ENCODE measurements around the gene GDI1. TPM values are rescaled to one million over a fixed set of nuclear protein-coding genes. Genes with fewer than 3 reads are reported as not detected.

Gene GDI1
- total RNA-seq, 2 donors from 2014 or later, result 68.5 to 83.4 TPM

DNA sequence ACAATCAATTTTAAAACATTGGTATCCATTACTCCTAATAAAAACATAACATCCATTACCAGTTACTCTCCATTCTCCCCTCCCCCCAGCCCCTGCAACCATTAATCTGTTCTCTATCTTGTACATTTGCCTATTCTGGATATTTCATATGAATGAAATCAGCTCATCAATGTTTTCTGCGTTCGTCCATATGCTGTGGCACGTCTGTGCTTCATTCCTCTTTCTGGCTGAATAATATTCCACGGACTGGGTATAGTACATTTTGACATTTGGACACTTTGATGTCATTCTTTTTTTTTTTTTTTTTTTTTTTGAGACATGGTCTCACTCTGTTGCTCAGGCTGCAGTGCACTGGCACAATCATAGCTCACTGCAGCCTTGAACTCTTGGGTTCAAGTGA lies 33.1 kb upstream of the GDI1 start:
- ATAC-seq (no peak), DNase-seq (no peak)
- H3K36me3 ChIP-seq (replicated peaks in 1 of 2; ENCODE audit: insufficient read depth in 1 of 2, low read depth in 2 of 2), result no peaks in the 10 kb centered on the region
- no peaks in the 10 kb centered on the region for H3K27me3 ChIP-seq
- WGBS, 2 donors, result 78 to 87% methylated on average over 4 of the region's 4 CpGs
- H3K4me3 ChIP-seq, result no peak overlapping the region
- no peaks in the 10 kb centered on the region for H3K9me3 ChIP-seq
- H3K27ac ChIP-seq, result no peak overlapping the region
- TF ChIP-seq POLR2A (IDR thresholded peaks at IDR 0.05), result no peak
- TF ChIP-seq, protein P1, sequence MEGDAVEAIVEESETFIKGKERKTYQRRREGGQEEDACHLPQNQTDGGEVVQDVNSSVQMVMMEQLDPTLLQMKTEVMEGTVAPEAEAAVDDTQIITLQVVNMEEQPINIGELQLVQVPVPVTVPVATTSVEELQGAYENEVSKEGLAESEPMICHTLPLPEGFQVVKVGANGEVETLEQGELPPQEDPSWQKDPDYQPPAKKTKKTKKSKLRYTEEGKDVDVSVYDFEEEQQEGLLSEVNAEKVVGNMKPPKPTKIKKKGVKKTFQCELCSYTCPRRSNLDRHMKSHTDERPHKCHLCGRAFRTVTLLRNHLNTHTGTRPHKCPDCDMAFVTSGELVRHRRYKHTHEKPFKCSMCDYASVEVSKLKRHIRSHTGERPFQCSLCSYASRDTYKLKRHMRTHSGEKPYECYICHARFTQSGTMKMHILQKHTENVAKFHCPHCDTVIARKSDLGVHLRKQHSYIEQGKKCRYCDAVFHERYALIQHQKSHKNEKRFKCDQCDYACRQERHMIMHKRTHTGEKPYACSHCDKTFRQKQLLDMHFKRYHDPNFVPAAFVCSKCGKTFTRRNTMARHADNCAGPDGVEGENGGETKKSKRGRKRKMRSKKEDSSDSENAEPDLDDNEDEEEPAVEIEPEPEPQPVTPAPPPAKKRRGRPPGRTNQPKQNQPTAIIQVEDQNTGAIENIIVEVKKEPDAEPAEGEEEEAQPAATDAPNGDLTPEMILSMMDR (IDR thresholded peaks at IDR 0.05), result no peak
- H3K4me1 ChIP-seq, result peaks cover 20% of the 10 kb centered on the region
- intact Hi-C loops (cut with DNase I), result no loop called here

- Histone ChIP-seq H3K27ac (no peak overlapping the region), H3K36me3 (replicated peaks in 1 of 2; ENCODE audit: insufficient read depth in 1 of 2, low read depth in 2 of 2) (no peaks in the 10 kb centered on the region), H3K27me3 (no peaks in the 10 kb centered on the region), H3K9me3 (no peaks in the 10 kb centered on the region), H3K4me3 (no peak overlapping the region), H3K4me1 (peaks cover 19% of the 10 kb centered on the region)
- no peak for DNase-seq
- no peak for ATAC-seq
- no peak for TF ChIP-seq POLR2A (IDR thresholded peaks at IDR 0.05)
- TF ChIP-seq, protein P1 (IDR thresholded peaks at IDR 0.05), result no peak
- intact Hi-C loops (cut with DNase I), result no loop called here
- 83 to 90% methylated on average over 3 to 12 of the region's 16 CpGs for WGBS, 2 donors
These were observed 32.2 kb upstream of the GDI1 start for GRCh38 chrX:154404625-154405192.

DNA sequence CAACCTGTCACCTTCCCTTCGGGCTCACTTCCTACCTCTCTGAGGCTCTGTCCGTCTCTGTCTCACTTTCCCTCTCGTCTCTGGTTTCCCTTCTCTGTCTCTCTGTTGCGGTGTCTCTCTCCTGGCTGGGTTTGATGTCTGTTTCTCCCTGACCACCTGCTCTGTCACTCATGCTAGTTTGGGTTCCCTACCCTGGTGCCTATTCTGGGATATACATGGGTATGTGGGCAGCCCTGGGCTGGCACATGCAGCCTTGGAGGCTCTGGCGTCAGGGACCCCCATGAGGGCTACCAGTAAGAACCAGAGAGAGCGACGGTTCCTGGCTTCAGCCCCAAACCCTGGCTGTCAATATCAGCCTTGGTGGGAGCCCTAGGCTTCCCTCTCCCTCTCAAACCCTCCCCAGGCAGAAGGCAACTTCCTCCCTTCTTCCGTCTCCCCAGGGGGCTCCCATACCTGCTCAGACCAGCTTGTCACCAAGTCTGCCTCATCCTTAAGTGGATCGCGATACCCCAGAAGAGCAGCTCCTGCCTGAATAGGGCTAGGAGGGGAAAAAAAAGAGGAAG lies 28.2 kb upstream of the GDI1 start:
- ATAC-seq (no peak), DNase-seq (no peak)
- peaks cover 12% of the 10 kb centered on the region for H3K4me1 ChIP-seq
- no peak for TF ChIP-seq POLR2A (IDR thresholded peaks at IDR 0.05)
- TF ChIP-seq, protein P1 (IDR thresholded peaks at IDR 0.05), result no peak
- peak overlapping the region in 2 of 4 donors; percentile 36 to 63 for H3K27ac ChIP-seq
- 59 to 84% methylated on average over 5 to 10 of the region's 10 CpGs for WGBS, 2 donors
- H3K36me3 ChIP-seq (replicated peaks in 1 of 2; ENCODE audit: insufficient read depth in 1 of 2, low read depth in 2 of 2), result no peaks in the 10 kb centered on the region
- intact Hi-C loops (cut with DNase I), result no loop called here
- no peaks in the 10 kb centered on the region for H3K27me3 ChIP-seq
- H3K4me3 ChIP-seq, result no peak overlapping the region
- no peaks in the 10 kb centered on the region for H3K9me3 ChIP-seq

- peaks cover 12% of the 10 kb centered on the region for H3K4me1 ChIP-seq
- DNase-seq (peak; percentile 50 to 81 (median 74)), ATAC-seq (peak; percentile 22)
- intact Hi-C loops (cut with DNase I), result no loop called here
- no peak within 1 kb of the TSS for H3K4me3 ChIP-seq
- H3K36me3 ChIP-seq (replicated peaks in 1 of 2; ENCODE audit: insufficient read depth in 1 of 2, low read depth in 2 of 2), result no peaks in the 10 kb centered on the region
- TF ChIP-seq, protein P1 (IDR thresholded peaks at IDR 0.05), result no peak
- peak in 1 of 3 donors; percentile 24 for TF ChIP-seq POLR2A (IDR thresholded peaks at IDR 0.05)
- no peaks in the 10 kb centered on the region for H3K9me3 ChIP-seq
- 64 to 67% methylated on average over 3 to 6 of the region's 26 CpGs for WGBS, 2 donors
- no peaks in the 10 kb centered on the region for H3K27me3 ChIP-seq
- peak within 1 kb of the TSS in 2 of 4 donors; percentile 36 to 63 for H3K27ac ChIP-seq
These were observed 27.6 kb upstream of the GDI1 start, which contains the start of gene DNASE1L1 for GRCh38 chrX:154409222-154409871. Gene DNASE1L1, minus strand, starts transcription at chrX:154409254. Its CDS starts 3,686 bp downstream, at chrX:154405568.

Measured in body of pancreas (tissue), 4 donors.